Fibroblast of pulmonary artery (primary cell): ENCODE data around the gene C12orf57.

Source experiments
- DNase-seq: peaks from one replicate; pipeline ENCODE4 v3.0.0-alpha.2; 2010; ENCODE audit warnings: low read depth
- H3K4me3 ChIP-seq: replicated peaks from 2 replicates; pipeline ENCODE4 v1.5.1; 2011; ENCODE audit warnings: low read depth, mild to moderate bottlenecking, control low read depth, low read length, moderate library complexity
- CTCF ChIP-seq: IDR thresholded peaks from 2 replicates; pipeline ENCODE4 v1.5.1; 2011; ENCODE audit warnings: mild to moderate bottlenecking, control low read depth, low read length, inconsistent platforms; ENCODE audit errors: missing control alignments

The C12orf57 gene

GRCh38 chr12:6946033-6946919, 2.5 kb downstream of the C12orf57 start:
- H3K4me3 ChIP-seq = no peak overlapping the region
- no peak for DNase-seq
- TF ChIP-seq CTCF = no peak

DNA sequence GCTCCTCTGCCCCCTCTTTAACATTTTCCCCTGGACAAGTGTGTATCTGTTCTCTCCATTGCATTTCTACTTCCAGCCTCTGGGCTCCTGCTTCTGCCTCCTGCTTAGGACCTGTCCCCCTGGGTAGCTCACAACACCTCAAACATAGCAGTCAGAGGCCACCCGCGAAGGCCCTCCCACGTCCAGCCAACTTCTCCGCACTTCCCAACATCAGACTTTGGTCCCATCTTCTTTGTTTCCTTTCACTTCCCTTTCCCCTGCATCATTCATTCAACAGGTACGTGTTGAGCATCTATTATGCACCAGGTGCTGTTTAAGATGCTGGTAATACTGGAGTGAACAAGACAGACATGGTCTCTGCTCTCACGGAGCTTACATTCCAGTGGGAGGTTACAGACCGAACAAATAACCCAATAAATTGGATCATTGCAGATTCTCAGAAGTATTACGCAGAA, 3.1 kb downstream of the C12orf57 start:
- DNase-seq = no peak
- H3K4me3 ChIP-seq = no peak overlapping the region
- no peak for TF ChIP-seq CTCF

- DNase-seq = no peak
- H3K4me3 ChIP-seq = no peak overlapping the region
- TF ChIP-seq CTCF = no peak
These were observed 3.8 kb downstream of the C12orf57 start for GRCh38 chr12:6947615-6948014.

DNA sequence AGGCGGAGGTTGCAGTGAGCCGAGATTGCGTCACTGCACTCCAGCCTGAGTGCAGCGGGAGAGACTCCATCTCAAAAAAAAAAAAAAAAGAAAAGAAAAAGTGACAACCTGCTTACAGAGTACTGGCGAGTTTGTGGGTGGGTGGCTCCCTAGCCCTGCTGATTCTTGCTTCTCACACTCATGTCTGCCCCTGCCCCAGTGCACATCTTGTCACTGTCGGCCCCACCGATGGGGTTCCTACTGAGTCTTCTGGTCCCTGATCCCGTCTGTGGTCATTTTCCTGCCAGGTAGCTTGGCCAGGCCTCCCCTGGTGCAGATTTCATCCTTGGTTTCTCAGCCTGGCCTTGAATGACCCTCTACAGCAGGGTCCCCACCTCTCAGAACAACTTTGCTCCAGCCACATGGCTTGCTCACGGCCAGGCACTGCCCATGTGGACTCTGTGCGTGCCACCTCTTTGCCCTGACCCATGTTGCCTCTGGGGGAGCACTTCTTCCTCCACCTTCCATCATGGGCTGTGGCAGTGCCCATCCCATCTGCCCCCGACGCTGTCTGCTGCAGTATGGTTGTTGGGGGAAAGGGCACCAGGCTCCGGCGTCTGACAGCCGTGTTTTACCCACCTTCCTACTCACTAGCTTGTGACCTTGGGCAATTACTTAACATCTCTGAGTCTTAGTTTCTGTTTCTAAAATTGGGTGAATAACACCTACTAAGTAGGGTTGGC, 5.2 kb downstream of the C12orf57 start:
- no peak for TF ChIP-seq CTCF
- no peak overlapping the region for H3K4me3 ChIP-seq

DNA sequence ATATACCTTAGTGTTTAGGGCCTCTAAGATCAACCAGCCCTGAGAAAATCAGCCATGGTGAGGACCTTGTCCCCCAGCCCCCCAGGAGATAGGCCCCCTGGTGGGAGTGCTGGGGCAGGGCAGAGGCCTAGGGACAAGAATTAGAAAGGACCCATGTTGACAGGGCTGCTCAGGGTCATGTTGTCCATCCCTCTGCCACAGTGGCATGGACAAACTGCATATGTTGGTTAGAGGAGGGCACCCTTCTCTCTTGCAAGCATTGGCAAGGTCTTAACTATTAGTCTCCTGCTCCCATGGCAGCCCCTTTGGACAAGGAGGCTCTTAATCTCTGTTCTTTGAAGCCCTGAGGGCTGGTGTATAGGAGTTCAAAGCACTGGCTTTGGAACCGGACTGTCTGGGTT, 6.6 kb downstream of the C12orf57 start:
- peak; percentile 25 for TF ChIP-seq CTCF
- DNase-seq = no peak
- no peak overlapping the region for H3K4me3 ChIP-seq

More for the DNA sequence above, 5.2 kb downstream of the C12orf57 start:
- no peak for DNase-seq

DNA sequence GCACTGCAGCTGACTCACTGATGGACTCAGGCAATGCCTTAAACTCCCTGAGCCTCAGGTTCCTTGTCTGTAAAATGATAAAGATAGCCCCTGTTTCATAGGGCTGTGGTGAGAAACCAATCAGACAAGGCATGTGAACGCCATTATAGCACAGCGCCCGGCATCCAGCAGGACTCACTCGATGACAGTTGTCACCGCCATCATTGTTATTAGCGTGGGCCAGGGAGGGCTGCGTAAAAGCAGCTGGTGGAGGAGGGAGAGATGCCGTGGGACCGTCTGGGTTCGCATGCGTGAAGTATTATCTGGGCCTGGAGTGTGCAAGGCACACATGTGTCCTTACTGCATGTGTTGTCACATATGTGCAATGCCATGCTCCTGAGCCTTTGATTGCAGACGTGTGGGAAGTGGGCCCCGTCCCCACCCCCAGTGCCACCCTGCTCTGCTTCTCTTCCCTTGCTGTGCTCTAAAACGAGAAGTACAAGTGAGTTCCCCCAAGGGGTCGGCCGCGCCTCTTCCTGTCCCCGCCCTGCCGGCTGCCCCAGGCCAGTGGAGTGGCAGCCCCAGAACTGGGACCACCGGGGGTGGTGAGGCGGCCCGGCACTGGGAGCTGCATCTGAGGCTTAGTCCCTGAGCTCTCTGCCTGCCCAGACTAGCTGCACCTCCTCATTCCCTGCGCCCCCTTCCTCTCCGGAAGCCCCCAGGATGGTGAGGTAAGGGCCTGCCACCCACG, 7.2 kb downstream of the C12orf57 start, which contains the start of gene PTPN6:
TSS of gene PTPN6 (plus strand) at position 546 of the 730 bp plus-strand sequence. CDS start at position 703, 157 bp downstream.
- DNase-seq = no peak
- H3K4me3 ChIP-seq = no peak within 1 kb of the TSS
- TF ChIP-seq CTCF = no peak
